ENCODE results near the gene GRID1.
"Not testable (repeated sequence)": the region's sequence is repeated elsewhere in the genome, so short reads cannot be mapped to it uniquely, and the experiment has no call there.

Gene GRID1

GRCh38 chr10:86246279-86246940, 120.2 kb downstream of the GRID1 start:
- no peak for DNase-seq

- DNase-seq, result no peak
Observed at GRCh38 chr10:86245015-86245394, 121.6 kb downstream of the GRID1 start.

- DNase-seq, result no peak
Observed at GRCh38 chr10:86244297-86245014, 122.1 kb downstream of the GRID1 start.

GRCh38 chr10:86243651-86244155, 122.9 kb downstream of the GRID1 start:
- no peak for DNase-seq

- no peak for DNase-seq
Observed at GRCh38 chr10:86242761-86243160, 123.8 kb downstream of the GRID1 start.

GRCh38 chr10:86238089-86238488, 128.5 kb downstream of the GRID1 start:
- DNase-seq, result not testable (repeated sequence)

GRCh38 chr10:86234541-86235270, 131.9 kb downstream of the GRID1 start:
- DNase-seq, result no peak

GRCh38 chr10:86234107-86234506, 132.5 kb downstream of the GRID1 start:
- DNase-seq, result no peak

GRCh38 chr10:86233131-86233530, 133.5 kb downstream of the GRID1 start:
- no peak for DNase-seq

GRCh38 chr10:86232644-86233043, 134.0 kb downstream of the GRID1 start:
- DNase-seq, result no peak

GRCh38 chr10:86231796-86232560, 134.6 kb downstream of the GRID1 start:
- no peak for DNase-seq

- DNase-seq, result no peak
Observed at GRCh38 chr10:86230557-86231180, 135.9 kb downstream of the GRID1 start.

- DNase-seq, result no peak
Observed at GRCh38 chr10:86229811-86230556, 136.6 kb downstream of the GRID1 start.

GRCh38 chr10:86229376-86229775, 137.2 kb downstream of the GRID1 start:
- no peak for DNase-seq

GRCh38 chr10:86227501-86228258, 138.9 kb downstream of the GRID1 start:
- no peak for DNase-seq

- DNase-seq, result no peak
Observed at GRCh38 chr10:86226781-86227201, 139.8 kb downstream of the GRID1 start.

- no peak for DNase-seq
Observed at GRCh38 chr10:86226016-86226415, 140.6 kb downstream of the GRID1 start.

- DNase-seq, result no peak
Observed at GRCh38 chr10:86225103-86225782, 141.4 kb downstream of the GRID1 start.

GRCh38 chr10:86224354-86225102, 142.1 kb downstream of the GRID1 start:
- DNase-seq, result no peak

GRCh38 chr10:86223256-86223655, 143.3 kb downstream of the GRID1 start:
- DNase-seq, result no peak
